ENCODE results near the gene LRP8. TPM values are rescaled to one million over a fixed set of nuclear protein-coding genes. Genes with fewer than 3 reads are reported as not detected.

The LRP8 gene
- total and polyA plus RNA-seq, 9 of the 15 experiments (the other 6 are each of a cell fraction or from before 2014, with no cell fraction given), result 7.1 to 56.1 (median 31.3) TPM

DNA sequence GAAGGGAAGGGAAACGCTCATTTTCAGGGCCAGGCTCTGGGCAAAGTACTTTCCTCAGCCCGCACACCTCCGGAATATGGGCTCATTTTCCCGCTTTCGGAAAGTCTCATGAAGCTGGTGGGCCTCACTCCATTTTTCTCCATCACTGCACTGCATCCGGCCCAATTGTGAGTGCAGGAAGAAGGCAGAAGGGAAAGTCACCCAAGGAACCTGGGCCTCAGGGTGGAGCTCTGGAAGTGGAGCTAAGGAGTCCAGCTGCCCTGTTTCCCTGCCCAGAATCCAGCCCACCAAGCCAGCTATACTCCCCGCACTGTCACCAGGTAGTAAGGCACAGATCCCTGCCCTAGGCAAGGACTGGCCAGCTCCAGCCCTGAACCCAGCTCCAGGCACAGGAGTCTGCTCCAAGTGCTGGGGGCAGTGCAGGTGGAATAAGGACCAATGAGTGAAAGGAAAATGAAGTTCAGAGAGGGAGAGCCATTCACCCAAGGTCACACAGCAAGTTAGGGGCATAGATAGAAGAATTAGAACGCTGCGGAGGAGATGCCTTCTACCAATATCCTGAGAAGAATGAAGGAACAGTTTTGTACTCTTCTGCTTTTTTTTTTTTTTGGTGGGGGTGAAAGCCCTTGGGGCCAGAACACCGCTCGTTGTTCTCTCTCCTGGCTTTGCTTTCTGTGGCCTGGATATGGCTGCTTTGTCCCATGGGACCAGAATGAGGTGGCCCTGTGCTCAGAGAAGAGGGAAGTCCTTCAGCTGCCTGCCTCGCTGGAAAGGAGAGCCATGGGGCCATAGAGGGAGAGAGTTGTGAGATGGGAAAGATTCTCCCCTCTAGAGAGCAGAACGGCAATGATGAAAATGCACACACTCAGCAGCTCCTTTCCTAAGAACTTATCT, 10.0 kb downstream of the LRP8 start:
- 92% methylated on average over 13 of the region's 13 CpGs for WGBS (ENCODE audit: insufficient coverage, low coverage, missing lambda C conversion rate)
- Histone ChIP-seq H3K9ac (ENCODE audit: insufficient read depth in 1 of 2, low read depth in 2 of 2, low read length in 2 of 2) (peak overlapping the region in 1 of 2 experiments; percentile 76; a peak in 2 of 4 replicates), H3K36me3 (ENCODE audit: control insufficient read depth, insufficient read depth, low read length) (peaks cover 93% of the 10 kb centered on the region), H3K4me2 (ENCODE audit: insufficient read depth, low read length) (no peak overlapping the region), H3K4me3 (no peak overlapping the region), H3K4me1 (replicated peaks in 1 of 2; ENCODE audit: control insufficient read depth in 2 of 2, insufficient read depth in 2 of 2, low read length in 2 of 2) (peaks cover 0 to 24% of the 10 kb centered on the region in 2 experiments; a peak in 4 of 5 replicates), H3K27ac (ENCODE audit: extremely low read depth, low read depth, low read length) (no peak overlapping the region), H3K79me2 (ENCODE audit: control insufficient read depth, insufficient read depth, low read length) (peaks cover 36% of the 10 kb centered on the region; the same call in 2 of the 3 replicates), H3K9me3 (replicated peaks; ENCODE audit: control insufficient read depth, insufficient read depth, low read depth, low read length) (no peaks in the 10 kb centered on the region), H3K27me3 (ENCODE audit: control insufficient read depth in 2 of 2, insufficient read depth in 2 of 2, low read length in 2 of 2) (no peaks in the 10 kb centered on the region), H3K9me1 (ENCODE audit: control insufficient read depth, insufficient read depth, low read length) (no peaks in the 10 kb centered on the region), H4K20me1 (replicated peaks; ENCODE audit: control insufficient read depth, insufficient read depth, low read length) (peaks cover 20% of the 10 kb centered on the region), H2AFZ (ENCODE audit: low read depth, low read length) (no peak overlapping the region)
- FAIRE-seq (no peak), DNase-seq (ENCODE audit: extremely low read depth in 1 of 4, low spot score in 3 of 4) (no peak), ATAC-seq (no peak)
- intact Hi-C loops (cut with micrococcal nuclease), result no loop called here
- TSS peak; percentile 3 for BruUV-seq (replicated peaks)
- in situ Hi-C loops (cut with MboI), result no loop called here
- TF ChIP-seq KDM1A (IDR thresholded peaks at IDR 0.05), result peak; percentile 15 to 18; a peak in 1 of 4 replicates
- peak; percentile 55; the same call in 1 of the 2 replicates for TF ChIP-seq SMARCA5 (IDR thresholded peaks at IDR 0.05)
- 0 out of 4 replicates have a peak, but pooled peaks of 1 of the 2 experiments have one; percentile 19 for TF ChIP-seq RCOR1 (IDR thresholded peaks at IDR 0.05; ENCODE audit: borderline replicate concordance in 1 of 2, low read depth in 2 of 2, low read length in 2 of 2)
- peak; percentile 86 for TF ChIP-seq ZFP36 (IDR thresholded peaks at IDR 0.05; ENCODE audit: low read depth, low read length, partially characterized antibody)
- TF ChIP-seq, protein P1, sequence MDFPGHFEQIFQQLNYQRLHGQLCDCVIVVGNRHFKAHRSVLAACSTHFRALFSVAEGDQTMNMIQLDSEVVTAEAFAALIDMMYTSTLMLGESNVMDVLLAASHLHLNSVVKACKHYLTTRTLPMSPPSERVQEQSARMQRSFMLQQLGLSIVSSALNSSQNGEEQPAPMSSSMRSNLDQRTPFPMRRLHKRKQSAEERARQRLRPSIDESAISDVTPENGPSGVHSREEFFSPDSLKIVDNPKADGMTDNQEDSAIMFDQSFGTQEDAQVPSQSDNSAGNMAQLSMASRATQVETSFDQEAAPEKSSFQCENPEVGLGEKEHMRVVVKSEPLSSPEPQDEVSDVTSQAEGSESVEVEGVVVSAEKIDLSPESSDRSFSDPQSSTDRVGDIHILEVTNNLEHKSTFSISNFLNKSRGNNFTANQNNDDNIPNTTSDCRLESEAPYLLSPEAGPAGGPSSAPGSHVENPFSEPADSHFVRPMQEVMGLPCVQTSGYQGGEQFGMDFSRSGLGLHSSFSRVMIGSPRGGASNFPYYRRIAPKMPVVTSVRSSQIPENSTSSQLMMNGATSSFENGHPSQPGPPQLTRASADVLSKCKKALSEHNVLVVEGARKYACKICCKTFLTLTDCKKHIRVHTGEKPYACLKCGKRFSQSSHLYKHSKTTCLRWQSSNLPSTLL (IDR thresholded peaks at IDR 0.05), result no peak
- no peak for TF ChIP-seq ZKSCAN8 (CRISPR knock-in tag; IDR thresholded peaks at IDR 0.05)
- peak; percentile 85 for TF ChIP-seq RBM25 (IDR thresholded peaks at IDR 0.05; ENCODE audit: low read depth, low read length, severe bottlenecking)
- TF ChIP-seq SREBF2 (CRISPR knock-in tag; IDR thresholded peaks at IDR 0.05), result no peak
- no peak for TF ChIP-seq RHOXF2B (CRISPR knock-in tag; conservative IDR thresholded peaks at IDR 0.05)
- TF ChIP-seq NR1H2 (CRISPR knock-in tag; IDR thresholded peaks at IDR 0.05), result no peak
- TF ChIP-seq BCOR (IDR thresholded peaks at IDR 0.05), result peak; percentile 89
- TF ChIP-seq FIP1L1 (IDR thresholded peaks at IDR 0.05; ENCODE audit: low read depth, low read length, poor library complexity, severe bottlenecking), result no peak
- TF ChIP-seq, protein P2, sequence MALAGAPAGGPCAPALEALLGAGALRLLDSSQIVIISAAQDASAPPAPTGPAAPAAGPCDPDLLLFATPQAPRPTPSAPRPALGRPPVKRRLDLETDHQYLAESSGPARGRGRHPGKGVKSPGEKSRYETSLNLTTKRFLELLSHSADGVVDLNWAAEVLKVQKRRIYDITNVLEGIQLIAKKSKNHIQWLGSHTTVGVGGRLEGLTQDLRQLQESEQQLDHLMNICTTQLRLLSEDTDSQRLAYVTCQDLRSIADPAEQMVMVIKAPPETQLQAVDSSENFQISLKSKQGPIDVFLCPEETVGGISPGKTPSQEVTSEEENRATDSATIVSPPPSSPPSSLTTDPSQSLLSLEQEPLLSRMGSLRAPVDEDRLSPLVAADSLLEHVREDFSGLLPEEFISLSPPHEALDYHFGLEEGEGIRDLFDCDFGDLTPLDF (CRISPR knock-in tag; IDR thresholded peaks at IDR 0.05), result no peak
- POLR2A ChIA-PET, result interaction anchor here (0.6 to 2.7 kb wide), 9 partner anchors 8 to 476 kb away, joined by 3 to 18 read pairs (median 4); no protein-coding TSS in a partner anchor
- CTCF ChIA-PET (ENCODE audit: low intra/inter-chr PET ratio), result no interaction called here

Measured in K562 (cell line).